GM12878 (cell line): ENCODE measurements around the gene IGF1R. TPM values are rescaled to one million over a fixed set of nuclear protein-coding genes. Genes with fewer than 3 reads are reported as not detected.

Experiments used
- ATAC-seq: fragments of 200-7000 bp; cut with Tn5 transposase; 3 replicates; pipeline ENCODE4 v1.9.1; 2020; ENCODE audit warnings: mild to moderate bottlenecking, moderate library complexity
- BruUV-seq: library from RNA; stranded (reverse); fragments of 400-500 nt; replicated peaks from 2 replicates; lab custom pipeline; 2021; lab: Mats Ljungman, UMichigan
- CTCF ChIA-PET: fragments of 300-600 bp; sonication (Branson Sonifier 250); formaldehyde crosslinking; extraction: SDS; loops from one replicate; lab custom pipeline; 2021; ENCODE audit warnings: inconsistent platforms; lab: Yijun Ruan, JAX
- POLR2A ChIA-PET: fragments of 350-600 bp; formaldehyde crosslinking; extraction: SDS; loops from one replicate; lab custom pipeline; 2021; ENCODE audit warnings: inconsistent platforms; lab: Charles Lee
- RAD21 ChIA-PET: fragments of 300-600 bp; sonication (Branson Sonifier 250); formaldehyde crosslinking; loops from one replicate; lab custom pipeline; 2023; ENCODE audit warnings: antibody characterized with exemption; ENCODE audit not compliant: unreplicated experiment; lab: Charles Lee
- SMC1A ChIA-PET: fragments of 300-600 bp; sonication (Branson Sonifier 250); formaldehyde crosslinking; loops from one replicate; lab custom pipeline; 2023; ENCODE audit not compliant: unreplicated experiment, uncharacterized antibody; lab: Charles Lee
- DNase-seq: peaks from one replicate; pipeline ENCODE4 v3.0.0-alpha.2; 2011; ENCODE audit warnings: low read depth, low spot score
- FAIRE-seq: peaks from 3 replicates; lab custom pipeline; 2011; peaks lifted over from hg19 to GRCh38; lab: Jason Lieb, UNC
- H2AFZ ChIP-seq: 2 replicates; pipeline ENCODE4 v1.6.0; 2011; ENCODE audit warnings: low read depth, low read length, control low read depth; ENCODE audit not compliant: control insufficient read depth
- H3K27ac ChIP-seq: 2 replicates; pipeline ENCODE4 v1.5.1; 2011; ENCODE audit warnings: control low read depth; ENCODE audit not compliant: control insufficient read depth, insufficient read depth
- H3K27me3 ChIP-seq, 2 experiments: replicated peaks in 1 of 2; 2 replicates each; pipeline versions ENCODE4 v1.6.0 to v1.6.1; 2011; ENCODE audit warnings: low read length in 1 of 2; ENCODE audit not compliant: control insufficient read depth in 2 of 2, insufficient read depth in 2 of 2
- H3K36me3 ChIP-seq, 2 experiments: 2 replicates each; pipeline ENCODE4 v1.5.1; 2011; ENCODE audit warnings: low read length in 1 of 2; ENCODE audit not compliant: control insufficient read depth in 2 of 2, insufficient read depth in 2 of 2
- H3K4me1 ChIP-seq: 2 replicates; pipeline ENCODE4 v1.6.1; 2011; ENCODE audit warnings: mild to moderate bottlenecking, low read length, moderate library complexity, mixed read lengths; ENCODE audit not compliant: control insufficient read depth, insufficient read depth
- H3K4me2 ChIP-seq: 2 replicates; pipeline ENCODE4 v1.6.0; 2011; ENCODE audit warnings: control low read depth; ENCODE audit not compliant: control insufficient read depth, insufficient read depth
- H3K4me3 ChIP-seq: fragments of 200-600 bp; sonication (generic); 2 replicates; pipeline ENCODE4 v1.5.1; 2016
- H3K79me2 ChIP-seq: 2 replicates; pipeline ENCODE4 v1.6.0; 2011; ENCODE audit warnings: low read length; ENCODE audit not compliant: control insufficient read depth, insufficient read depth
- H3K9ac ChIP-seq: 2 replicates; pipeline ENCODE4 v1.8.0; 2011; ENCODE audit warnings: low read length, control low read depth, mixed read lengths; ENCODE audit not compliant: control insufficient read depth, insufficient read depth
- H3K9me3 ChIP-seq: replicated peaks from 3 replicates; pipeline ENCODE4 v1.5.1; 2011; ENCODE audit warnings: mild to moderate bottlenecking, low read length; ENCODE audit not compliant: control insufficient read depth, insufficient read depth
- H4K20me1 ChIP-seq: 2 replicates; pipeline ENCODE4 v1.6.0; 2011; ENCODE audit not compliant: control insufficient read depth, insufficient read depth
- ASH2L ChIP-seq: fragments of 300-600, 200-600 bp; sonication (generic); IDR thresholded peaks from 2 replicates; pipeline ENCODE4 v1.6.1; 2017; ENCODE audit warnings: low read depth, mild to moderate bottlenecking, borderline replicate concordance
- BCL11A ChIP-seq: IDR thresholded peaks from 2 replicates; pipeline ENCODE4 v1.6.1; 2011; ENCODE audit warnings: low read depth, low read length
- CBFB ChIP-seq: IDR thresholded peaks from 2 replicates; pipeline ENCODE4 v1.6.1; 2016; ENCODE audit warnings: antibody characterized with exemption, low read depth
- E4F1 ChIP-seq: fragments of 450-650 bp; IDR thresholded peaks from 2 replicates; pipeline ENCODE4 v1.6.1; 2018; ENCODE audit warnings: borderline replicate concordance, mild to moderate bottlenecking; ENCODE audit not compliant: partially characterized antibody
- IKZF1 ChIP-seq: fragments of 450-650 bp; conservative IDR thresholded peaks from 2 replicates; pipeline ENCODE4 v1.6.1; 2017; ENCODE audit warnings: antibody characterized with exemption, mild to moderate bottlenecking
- NR2F1 ChIP-seq: fragments of 450-650 bp; conservative IDR thresholded peaks from 2 replicates; pipeline ENCODE4 v1.6.1; 2017; ENCODE audit warnings: mild to moderate bottlenecking
- PBX3 ChIP-seq: IDR thresholded peaks from 2 replicates; pipeline ENCODE4 v1.6.1; 2011; ENCODE audit warnings: mild to moderate bottlenecking, low read depth, low read length, moderate library complexity; ENCODE audit not compliant: insufficient replicate concordance
- RFX5 ChIP-seq: IDR thresholded peaks from 2 replicates; pipeline ENCODE4 v1.6.1; 2011; ENCODE audit warnings: low read depth, low read length, improper control_type of control experiment
- RUNX3 ChIP-seq: IDR thresholded peaks from 2 replicates; pipeline ENCODE4 v1.6.1; 2012; ENCODE audit warnings: low read length, inconsistent platforms
- SP1 ChIP-seq: IDR thresholded peaks from one replicate; pipeline ENCODE4 v1.6.1; 2011; ENCODE audit warnings: low read depth, low read length
- SREBF2 ChIP-seq: IDR thresholded peaks from 2 replicates; pipeline ENCODE4 v1.6.1; 2012; ENCODE audit warnings: mild to moderate bottlenecking, low read length
- STAT3 ChIP-seq: IDR thresholded peaks from 2 replicates; pipeline ENCODE4 v1.6.1; 2011; ENCODE audit warnings: low read depth, low read length, improper control_type of control experiment
- TAF1 ChIP-seq: IDR thresholded peaks from 2 replicates; pipeline ENCODE4 v1.6.1; 2011; ENCODE audit warnings: mild to moderate bottlenecking, low read depth, low read length, borderline replicate concordance
- ZNF622 ChIP-seq: fragments of 450-650 bp; IDR thresholded peaks from 2 replicates; pipeline ENCODE4 v1.6.1; 2017; ENCODE audit warnings: mild to moderate bottlenecking, inconsistent platforms
- WGBS: methylation state at CpG from one replicate; pipeline ENCODE4 v1.1.6; 2016; ENCODE audit warnings: low lambda C conversion rate; ENCODE audit not compliant: insufficient replicate concordance, insufficient coverage; ENCODE audit errors: missing lambda C conversion rate; 5-methylcytosine and 5-hydroxymethylcytosine counted together
- in situ Hi-C: fragments of 300-500 bp; cut with MboI; formaldehyde crosslinking; loops from 9 replicates; pipeline ENCODE4 v1.14.3; 2018; ENCODE audit warnings: mixed read lengths
- intact Hi-C: fragments of 100-400 bp; cut with micrococcal nuclease; formaldehyde crosslinking; loops from one replicate; pipeline ENCODE4 v1.14.2; 2022; ENCODE audit not compliant: unreplicated experiment
- polyA plus RNA-seq, 11 experiments: library from polyadenylated mRNA; depleted of rRNA in 4 of 11; unstranded in 6 of 11; stranded (reverse) in 5 of 11; fragments of >200 nt; fragmentation: Nextera tagmentation in 4 of 11; fragmentation: Illumina TruSeq in 1 of 11; extraction: Ambion mirVana in 4 of 11; extraction: Trizol in 1 of 11; gene quantifications; 1 replicate in 1 of 11; 2 replicates in 10 of 11; pipeline versions ENCODE4 v1.2.1 to v1.2.3, GENCODE V29; 2011 to 2016; ENCODE audit warnings: inconsistent platforms in 2 of 11, missing spikeins in 2 of 11, low read depth in 1 of 11
- total RNA-seq, 4 experiments: library from RNA; depleted of rRNA in 3 of 4; stranded (reverse); fragments of >200 nt in 3 of 4; fragmentation: Illumina TruSeq in 1 of 4; extraction: Trizol in 1 of 4; gene quantifications; 2 replicates each; pipeline versions ENCODE4 v1.2.1 to v1.2.3, GENCODE V29; 2013 to 2021
- TF ChIP-seq, protein P1 (sequence below): fragments of 150-350 bp; IDR thresholded peaks from 2 replicates; pipeline ENCODE4 v1.6.1; 2016; ENCODE audit warnings: low read depth, low read length
- TF ChIP-seq, protein P2 (sequence below): fragments of 450-650 bp; IDR thresholded peaks from 2 replicates; pipeline ENCODE4 v1.6.1; 2017; ENCODE audit warnings: mild to moderate bottlenecking

Gene IGF1R
- total and polyA plus RNA-seq, 10 of the 15 experiments (the other 5 are each of a cell fraction or from before 2014, with no cell fraction given), result 0.03 to 2.7 (median 0.66) TPM

DNA sequence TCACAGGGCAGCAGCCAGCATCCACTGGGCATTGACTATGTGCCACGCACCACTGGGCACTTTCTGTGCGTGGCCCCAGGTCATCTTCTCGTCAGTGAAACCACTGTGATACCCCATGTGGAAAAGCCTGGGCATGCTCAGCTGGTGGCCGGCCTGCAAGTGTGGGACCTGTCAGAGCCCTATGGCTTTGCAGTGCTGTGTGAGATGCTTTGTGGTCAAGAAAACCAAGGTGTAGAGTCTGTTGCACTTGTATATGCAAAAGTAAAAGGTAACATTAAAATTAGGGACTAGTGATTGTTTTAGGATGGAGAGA, 289.7 kb downstream of the IGF1R start:
- H3K27ac ChIP-seq, result peak overlapping the region; percentile 35; the same call in 1 of the 2 replicates
- in situ Hi-C loops (no loop called here), intact Hi-C loops (loop anchor here (1.0 kb wide), 1 partner anchor 14 kb away; no protein-coding TSS in a partner anchor)
- CTCF ChIA-PET, result interaction anchor here (1.1 to 2.2 kb wide), 8 partner anchors 9 to 158 kb away, joined by 4 to 12 read pairs (median 6); no protein-coding TSS in a partner anchor
- RAD21 ChIA-PET, result interaction anchor here (0.5 to 3.5 kb wide), 9 partner anchors 11 to 139 kb away, joined by 3 to 33 read pairs (median 4); no protein-coding TSS in a partner anchor
- ATAC-seq (peak; percentile 89), FAIRE-seq (no peak), DNase-seq (no peak)
- peaks cover 19% of the 10 kb centered on the region for H3K4me1 ChIP-seq
- H3K27me3 ChIP-seq, result no peaks in the 10 kb centered on the region
- no peak overlapping the region for H3K9ac ChIP-seq
- BruUV-seq, result no TSS peak
- H3K9me3 ChIP-seq, result no peaks in the 10 kb centered on the region
- SMC1A ChIA-PET, result interaction anchor here (1.0 to 4.3 kb wide), 14 partner anchors 10 to 138 kb away, joined by 3 to 59 read pairs (median 5); no protein-coding TSS in a partner anchor
- no peaks in the 10 kb centered on the region for H4K20me1 ChIP-seq
- no peak overlapping the region; the same call in 1 of the 2 replicates for H3K4me3 ChIP-seq
- no peaks in the 10 kb centered on the region for H3K36me3 ChIP-seq
- H3K79me2 ChIP-seq, result no peaks in the 10 kb centered on the region
- H2AFZ ChIP-seq, result peak overlapping the region; percentile 28; the same call in 1 of the 2 replicates
- POLR2A ChIA-PET, result interaction anchor here (0.6 to 2.1 kb wide), 5 partner anchors 9 to 88 kb away, joined by 3 to 9 read pairs (median 4); no protein-coding TSS in a partner anchor
- WGBS, result 44% methylated on average over 4 of the region's 4 CpGs
- peak overlapping the region; percentile 69; the same call in 1 of the 2 replicates for H3K4me2 ChIP-seq
- TF ChIP-seq E4F1 (no peak), RFX5 (no peak), BCL11A (no peak), RUNX3 (0 out of 2 replicates have a peak, but pooled peaks have one; percentile 21), STAT3 (no peak), PBX3 (no peak), CBFB (peak; percentile 19; the same call in 1 of the 2 replicates), SREBF2 (no peak), NR2F1 (peak; percentile 52; the same call in 1 of the 2 replicates), SP1 (peak; percentile 37), ASH2L (no peak), ZNF622 (no peak), IKZF1 (peak; percentile 55), TAF1 (no peak)
- TF ChIP-seq, protein P1, sequence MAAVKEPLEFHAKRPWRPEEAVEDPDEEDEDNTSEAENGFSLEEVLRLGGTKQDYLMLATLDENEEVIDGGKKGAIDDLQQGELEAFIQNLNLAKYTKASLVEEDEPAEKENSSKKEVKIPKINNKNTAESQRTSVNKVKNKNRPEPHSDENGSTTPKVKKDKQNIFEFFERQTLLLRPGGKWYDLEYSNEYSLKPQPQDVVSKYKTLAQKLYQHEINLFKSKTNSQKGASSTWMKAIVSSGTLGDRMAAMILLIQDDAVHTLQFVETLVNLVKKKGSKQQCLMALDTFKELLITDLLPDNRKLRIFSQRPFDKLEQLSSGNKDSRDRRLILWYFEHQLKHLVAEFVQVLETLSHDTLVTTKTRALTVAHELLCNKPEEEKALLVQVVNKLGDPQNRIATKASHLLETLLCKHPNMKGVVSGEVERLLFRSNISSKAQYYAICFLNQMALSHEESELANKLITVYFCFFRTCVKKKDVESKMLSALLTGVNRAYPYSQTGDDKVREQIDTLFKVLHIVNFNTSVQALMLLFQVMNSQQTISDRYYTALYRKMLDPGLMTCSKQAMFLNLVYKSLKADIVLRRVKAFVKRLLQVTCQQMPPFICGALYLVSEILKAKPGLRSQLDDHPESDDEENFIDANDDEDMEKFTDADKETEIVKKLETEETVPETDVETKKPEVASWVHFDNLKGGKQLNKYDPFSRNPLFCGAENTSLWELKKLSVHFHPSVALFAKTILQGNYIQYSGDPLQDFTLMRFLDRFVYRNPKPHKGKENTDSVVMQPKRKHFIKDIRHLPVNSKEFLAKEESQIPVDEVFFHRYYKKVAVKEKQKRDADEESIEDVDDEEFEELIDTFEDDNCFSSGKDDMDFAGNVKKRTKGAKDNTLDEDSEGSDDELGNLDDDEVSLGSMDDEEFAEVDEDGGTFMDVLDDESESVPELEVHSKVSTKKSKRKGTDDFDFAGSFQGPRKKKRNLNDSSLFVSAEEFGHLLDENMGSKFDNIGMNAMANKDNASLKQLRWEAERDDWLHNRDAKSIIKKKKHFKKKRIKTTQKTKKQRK, result no peak
- TF ChIP-seq, protein P2, sequence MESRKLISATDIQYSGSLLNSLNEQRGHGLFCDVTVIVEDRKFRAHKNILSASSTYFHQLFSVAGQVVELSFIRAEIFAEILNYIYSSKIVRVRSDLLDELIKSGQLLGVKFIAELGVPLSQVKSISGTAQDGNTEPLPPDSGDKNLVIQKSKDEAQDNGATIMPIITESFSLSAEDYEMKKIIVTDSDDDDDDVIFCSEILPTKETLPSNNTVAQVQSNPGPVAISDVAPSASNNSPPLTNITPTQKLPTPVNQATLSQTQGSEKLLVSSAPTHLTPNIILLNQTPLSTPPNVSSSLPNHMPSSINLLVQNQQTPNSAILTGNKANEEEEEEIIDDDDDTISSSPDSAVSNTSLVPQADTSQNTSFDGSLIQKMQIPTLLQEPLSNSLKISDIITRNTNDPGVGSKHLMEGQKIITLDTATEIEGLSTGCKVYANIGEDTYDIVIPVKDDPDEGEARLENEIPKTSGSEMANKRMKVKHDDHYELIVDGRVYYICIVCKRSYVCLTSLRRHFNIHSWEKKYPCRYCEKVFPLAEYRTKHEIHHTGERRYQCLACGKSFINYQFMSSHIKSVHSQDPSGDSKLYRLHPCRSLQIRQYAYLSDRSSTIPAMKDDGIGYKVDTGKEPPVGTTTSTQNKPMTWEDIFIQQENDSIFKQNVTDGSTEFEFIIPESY, result no peak
